ENCODE measurements around the gene CTAG1B.
"Not testable (repeated sequence)": the region's sequence is repeated elsewhere in the genome, so short reads cannot be mapped to it uniquely, and the experiment has no call there.

CTAG1B gene

GRCh38 chrX:154607976-154608375 lies 11.1 kb downstream of the CTAG1B start:
- H3K4me3 ChIP-seq (ENCODE audit: low read depth, low read length); CTCF ChIA-PET; DNase-seq (ENCODE audit: low read depth, low spot score); POLR2A ChIA-PET: not testable (repeated sequence)

GRCh38 chrX:154607370-154607769 lies 11.7 kb downstream of the CTAG1B start:
- no peak overlapping the region for H3K4me3 ChIP-seq (ENCODE audit: low read depth, low read length)
- no peak for DNase-seq (ENCODE audit: low read depth, low spot score)
- CTCF ChIA-PET = no interaction called here
- POLR2A ChIA-PET = no interaction called here
- TF ChIP-seq CTCF (IDR thresholded peaks at IDR 0.05; ENCODE audit: insufficient read depth, low read length, missing control alignments) = no peak

GRCh38 chrX:154605566-154605965 lies 13.5 kb downstream of the CTAG1B start:
- H3K4me3 ChIP-seq (ENCODE audit: low read depth, low read length) = no peak overlapping the region
- DNase-seq (ENCODE audit: low read depth, low spot score) = no peak
- ChIA-PET POLR2A (no interaction called here), CTCF (no interaction called here)
- TF ChIP-seq CTCF (IDR thresholded peaks at IDR 0.05; ENCODE audit: insufficient read depth, low read length, missing control alignments) = no peak

- CTCF ChIA-PET = interaction anchor here (2.5 kb wide), 1 partner anchor 145 kb away, joined by 9 read pairs; no protein-coding TSS in a partner anchor
- POLR2A ChIA-PET = no interaction called here
- H3K4me3 ChIP-seq (ENCODE audit: low read depth, low read length) = no peak overlapping the region
- no peak for TF ChIP-seq CTCF (IDR thresholded peaks at IDR 0.05; ENCODE audit: insufficient read depth, low read length, missing control alignments)
- no peak for DNase-seq (ENCODE audit: low read depth, low spot score)
These were observed 15.3 kb downstream of the CTAG1B start for GRCh38 chrX:154603438-154604430.

- POLR2A ChIA-PET = no interaction called here
- H3K4me3 ChIP-seq (ENCODE audit: low read depth, low read length) = no peak overlapping the region
- CTCF ChIA-PET = interaction anchor here (2.5 kb wide), 1 partner anchor 146 kb away, joined by 9 read pairs; no protein-coding TSS in a partner anchor
- DNase-seq (ENCODE audit: low read depth, low spot score) = no peak
- no peak for TF ChIP-seq CTCF (IDR thresholded peaks at IDR 0.05; ENCODE audit: insufficient read depth, low read length, missing control alignments)
These were observed 16.2 kb downstream of the CTAG1B start for GRCh38 chrX:154602766-154603437.

GRCh38 chrX:154602226-154602625 lies 16.9 kb downstream of the CTAG1B start:
- TF ChIP-seq CTCF (IDR thresholded peaks at IDR 0.05; ENCODE audit: insufficient read depth, low read length, missing control alignments) = no peak
- POLR2A ChIA-PET = no interaction called here
- DNase-seq (ENCODE audit: low read depth, low spot score) = no peak
- CTCF ChIA-PET = interaction anchor here (1.2 to 2.5 kb wide), 2 partner anchors 147 to 196 kb away, joined by 3 to 9 read pairs; no protein-coding TSS in a partner anchor
- H3K4me3 ChIP-seq (ENCODE audit: low read depth, low read length) = no peak overlapping the region
